SK-N-SH treated with all-trans-retinoic acid at 6 μM for 48 hours (cell line): ENCODE results near the gene PMPCA.

Experiments used
- ATAC-seq: fragments of 200-7000 bp; cut with Tn5 transposase; 3 replicates; pipeline ENCODE4 v1.9.1; 2020; ENCODE audit warnings: mild to moderate bottlenecking, moderate library complexity
- ARNTL ChIP-seq: fragments of 450-650 bp; formaldehyde crosslinking; IDR thresholded peaks from 2 replicates; pipeline ENCODE4 v1.5.0; 2020; ENCODE audit warnings: low read depth, mild to moderate bottlenecking, moderate library complexity, borderline replicate concordance
- BACH2 ChIP-seq: fragments of 250-450 bp; sonication (Bioruptor Pico); IDR thresholded peaks from 2 replicates; pipeline ENCODE4 v1.9.0; 2021; ENCODE audit warnings: mild to moderate bottlenecking, borderline replicate concordance
- CREB5 ChIP-seq: fragments of 250-450 bp; sonication (Bioruptor Pico); IDR thresholded peaks from 2 replicates; pipeline ENCODE4 v1.5.1; 2020; ENCODE audit warnings: low read depth, mild to moderate bottlenecking, moderate library complexity
- CSDC2 ChIP-seq: fragments of 250-450 bp; sonication (Bioruptor Pico); IDR thresholded peaks from 2 replicates; pipeline ENCODE4 v1.5.0; 2020; ENCODE audit warnings: mild to moderate bottlenecking, moderate library complexity
- ESRRG ChIP-seq: fragments of 250-450 bp; sonication (Bioruptor Pico); IDR thresholded peaks from 2 replicates; pipeline ENCODE4 v1.6.1; 2021; ENCODE audit warnings: mild to moderate bottlenecking
- GLIS3 ChIP-seq: fragments of 250-450 bp; sonication (Bioruptor Pico); IDR thresholded peaks from 2 replicates; pipeline ENCODE4 v1.5.0; 2020; ENCODE audit warnings: mild to moderate bottlenecking, moderate library complexity
- ISL1 ChIP-seq: fragments of 250-450 bp; sonication (Bioruptor Pico); IDR thresholded peaks from 2 replicates; pipeline ENCODE4 v2.1.2; 2022; ENCODE audit warnings: mild to moderate bottlenecking, moderate library complexity
- OSR1 ChIP-seq: fragments of 250-450 bp; sonication (Bioruptor Pico); IDR thresholded peaks from 2 replicates; pipeline ENCODE4 v1.8.0; 2022; ENCODE audit warnings: moderate library complexity, mild to moderate bottlenecking, inconsistent platforms
- PATZ1 ChIP-seq: fragments of 250-450 bp; sonication (Bioruptor Pico); IDR thresholded peaks from 2 replicates; pipeline ENCODE4 v1.8.0; 2020; ENCODE audit warnings: mild to moderate bottlenecking, moderate library complexity, borderline replicate concordance
- POU6F1 ChIP-seq: fragments of 250-450 bp; sonication (Bioruptor Pico); IDR thresholded peaks from 2 replicates; pipeline ENCODE4 v1.8.0; 2021; ENCODE audit warnings: low read depth, mild to moderate bottlenecking, moderate library complexity, borderline replicate concordance
- PPARA ChIP-seq: fragments of 250-450 bp; sonication (Bioruptor Pico); IDR thresholded peaks from 2 replicates; pipeline ENCODE4 v1.5.0; 2020; ENCODE audit warnings: mild to moderate bottlenecking, borderline replicate concordance
- SNAI2 ChIP-seq: fragments of 250-450 bp; sonication (Bioruptor Pico); IDR thresholded peaks from 2 replicates; pipeline ENCODE4 v1.5.0; 2020; ENCODE audit warnings: mild to moderate bottlenecking, moderate library complexity
- TCF4 ChIP-seq: fragments of 250-450 bp; sonication (Bioruptor Pico); IDR thresholded peaks from 2 replicates; pipeline ENCODE4 v1.8.0; 2021; ENCODE audit warnings: mild to moderate bottlenecking, moderate library complexity, borderline replicate concordance
- TSHZ2 ChIP-seq: fragments of 250-450 bp; sonication (Bioruptor Pico); IDR thresholded peaks from 2 replicates; pipeline ENCODE4 v1.5.0; 2020; ENCODE audit warnings: mild to moderate bottlenecking, moderate library complexity
- ZC3H10 ChIP-seq: fragments of 250-450 bp; sonication (Bioruptor Pico); IDR thresholded peaks from 2 replicates; pipeline ENCODE4 v1.5.1; 2021; ENCODE audit warnings: mild to moderate bottlenecking, moderate library complexity
- ZFP3 ChIP-seq: fragments of 250-450 bp; sonication (Bioruptor Pico); IDR thresholded peaks from 2 replicates; pipeline ENCODE4 v1.5.0; 2020; ENCODE audit warnings: mild to moderate bottlenecking, moderate library complexity
- ZFP30 ChIP-seq: fragments of 450-650 bp; formaldehyde crosslinking; IDR thresholded peaks from 2 replicates; pipeline ENCODE4 v1.5.0; 2022; ENCODE audit warnings: mild to moderate bottlenecking, moderate library complexity
- ZNF565 ChIP-seq: fragments of 450-650 bp; formaldehyde crosslinking; conservative IDR thresholded peaks from 2 replicates; pipeline ENCODE4 v1.5.0; 2020; ENCODE audit warnings: low read depth, mild to moderate bottlenecking, moderate library complexity
- ZNF8 ChIP-seq: fragments of 450-650 bp; formaldehyde crosslinking; IDR thresholded peaks from 2 replicates; pipeline ENCODE4 v1.5.0; 2020; ENCODE audit warnings: mild to moderate bottlenecking, moderate library complexity

The PMPCA gene

GRCh38 chr9:136392538-136393449, 17.7 kb upstream of the PMPCA start:
- TF ChIP-seq BACH2 (CRISPR knock-in tag) = no peak
- TF ChIP-seq PPARA (CRISPR knock-in tag) = no peak
- no peak for TF ChIP-seq ZC3H10
- no peak for TF ChIP-seq ISL1
- no peak for TF ChIP-seq CREB5 (CRISPR knock-in tag)
- no peak for TF ChIP-seq GLIS3
- no peak for TF ChIP-seq OSR1
- no peak for TF ChIP-seq ZNF565 (CRISPR knock-in tag)
- TF ChIP-seq POU6F1 (CRISPR knock-in tag) = no peak
- TF ChIP-seq ZNF8 (CRISPR knock-in tag) = no peak
- no peak for TF ChIP-seq ZFP30
- TF ChIP-seq CSDC2 (CRISPR knock-in tag) = no peak
- no peak for TF ChIP-seq SNAI2 (CRISPR knock-in tag)
- no peak for TF ChIP-seq TCF4
- no peak; the same call in none of the 3 replicates for ATAC-seq

GRCh38 chr9:136393531-136393930, 16.9 kb upstream of the PMPCA start:
- TF ChIP-seq POU6F1 (CRISPR knock-in tag) (no peak), ESRRG (no peak), BACH2 (CRISPR knock-in tag) (no peak), SNAI2 (CRISPR knock-in tag) (no peak), ZFP3 (CRISPR knock-in tag) (no peak), ZNF565 (CRISPR knock-in tag) (no peak), ZC3H10 (no peak), ZNF8 (CRISPR knock-in tag) (no peak), CREB5 (CRISPR knock-in tag) (no peak), ARNTL (no peak), PPARA (CRISPR knock-in tag) (no peak)
- no peak; the same call in 2 of the 3 replicates for ATAC-seq

- TF ChIP-seq ISL1 (no peak), BACH2 (CRISPR knock-in tag) (no peak), ZFP30 (no peak), TSHZ2 (CRISPR knock-in tag) (no peak), ZC3H10 (no peak), CSDC2 (CRISPR knock-in tag) (no peak), ZNF8 (CRISPR knock-in tag) (no peak), PPARA (CRISPR knock-in tag) (no peak), PATZ1 (no peak), CREB5 (CRISPR knock-in tag) (no peak), ZNF565 (CRISPR knock-in tag) (no peak), OSR1 (no peak), ARNTL (no peak), GLIS3 (no peak)
- no peak for ATAC-seq
Measured at GRCh38 chr9:136394312-136395019, 16.0 kb upstream of the PMPCA start.
